HG03558 (cell line): Measurements from ENCODE around the gene DEFB121.
"Not testable (repeated sequence)": the region's sequence is repeated elsewhere in the genome, so short reads cannot be mapped to it uniquely, and the experiment has no call there.

Source experiments
- ATAC-seq: cut with Tn5 transposase; IDR thresholded peaks from one replicate; pipeline ENCODE4 v1.9.1; 2021; ENCODE audit warnings: moderate number of reproducible peaks; ENCODE audit not compliant: unreplicated experiment; ENCODE audit errors: extremely low read depth

The DEFB121 gene

GRCh38 chr20:31364272-31364671, 41.7 kb downstream of the DEFB121 start:
- not testable (repeated sequence) for ATAC-seq

DNA sequence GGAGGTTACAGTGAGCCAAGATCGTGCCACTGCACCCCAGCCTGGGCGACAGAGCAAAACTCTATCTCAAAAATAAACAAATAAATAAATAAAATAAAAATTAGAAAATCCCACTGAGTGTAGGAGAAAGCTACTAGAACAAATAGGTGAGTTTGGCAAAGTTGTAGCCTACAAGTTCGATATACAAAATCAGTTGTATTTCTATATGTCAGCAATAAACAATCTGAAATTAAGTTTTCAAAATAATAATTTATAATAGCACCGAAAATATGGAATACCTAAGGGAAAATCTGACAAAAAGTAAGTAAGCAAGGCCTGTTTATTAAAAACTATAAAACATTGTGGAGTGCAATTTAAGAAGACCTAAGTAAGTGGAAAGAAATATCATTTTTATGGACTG, 42.7 kb downstream of the DEFB121 start:
- ATAC-seq, result no peak

- ATAC-seq, result no peak
Measured at GRCh38 chr20:31355981-31356380, 50.0 kb downstream of the DEFB121 start.
